HG02981 (cell line): ENCODE measurements around the gene PTPRN2.
"Not testable (repeated sequence)": the region's sequence is repeated elsewhere in the genome, so short reads cannot be mapped to it uniquely, and the experiment has no call there.

ENCODE experiments used
- ATAC-seq: cut with Tn5 transposase; IDR thresholded peaks from one replicate; pipeline ENCODE4 v1.9.1; 2021; ENCODE audit warnings: mild to moderate bottlenecking, moderate library complexity; ENCODE audit not compliant: unreplicated experiment

PTPRN2 gene

DNA sequence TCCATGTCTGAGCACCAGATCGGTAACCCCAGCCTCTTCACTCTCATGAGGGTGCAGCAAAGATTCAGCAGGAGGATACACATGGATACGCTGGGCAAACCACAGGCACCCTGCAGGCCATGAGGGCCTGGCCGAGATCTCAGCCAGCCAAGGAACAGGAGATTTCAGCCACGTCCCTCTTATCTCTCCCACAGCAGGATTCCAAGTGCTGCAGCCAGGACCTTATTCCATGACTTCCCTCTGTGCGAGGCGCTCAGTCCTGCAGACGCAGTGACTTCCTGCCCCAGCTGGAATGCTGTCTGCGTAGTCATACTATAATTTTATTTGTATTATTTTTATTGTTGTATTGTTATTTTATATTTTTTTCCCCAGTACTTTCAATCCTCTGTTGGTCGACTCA lies 66.8 kb downstream of the PTPRN2 start:
- no peak for ATAC-seq

DNA sequence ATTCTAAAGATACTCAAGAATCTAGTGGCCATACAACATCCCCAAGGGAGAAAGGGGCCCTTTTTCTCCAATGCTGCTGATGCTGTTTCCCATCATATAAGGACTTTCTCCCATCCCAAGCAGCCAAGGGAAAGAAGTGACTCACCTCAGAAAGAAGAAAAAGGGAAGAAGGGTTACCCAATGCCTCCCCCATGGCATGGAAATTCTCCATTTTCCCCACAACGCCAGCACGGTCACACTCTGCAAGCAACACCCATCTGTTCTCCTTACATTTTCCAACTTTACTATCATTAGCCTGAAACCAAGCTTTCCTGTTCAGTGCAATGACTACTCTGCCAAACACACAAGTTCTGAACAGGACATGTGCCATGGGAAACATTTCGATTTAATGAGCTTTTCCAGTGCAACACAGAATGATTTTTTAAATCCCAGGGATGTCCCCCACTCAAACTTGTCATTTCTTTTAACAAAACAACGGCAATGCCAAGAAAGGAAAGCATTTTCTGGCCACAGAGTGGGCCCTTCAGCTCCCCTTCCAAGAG lies 67.9 kb downstream of the PTPRN2 start:
- no peak for ATAC-seq

DNA sequence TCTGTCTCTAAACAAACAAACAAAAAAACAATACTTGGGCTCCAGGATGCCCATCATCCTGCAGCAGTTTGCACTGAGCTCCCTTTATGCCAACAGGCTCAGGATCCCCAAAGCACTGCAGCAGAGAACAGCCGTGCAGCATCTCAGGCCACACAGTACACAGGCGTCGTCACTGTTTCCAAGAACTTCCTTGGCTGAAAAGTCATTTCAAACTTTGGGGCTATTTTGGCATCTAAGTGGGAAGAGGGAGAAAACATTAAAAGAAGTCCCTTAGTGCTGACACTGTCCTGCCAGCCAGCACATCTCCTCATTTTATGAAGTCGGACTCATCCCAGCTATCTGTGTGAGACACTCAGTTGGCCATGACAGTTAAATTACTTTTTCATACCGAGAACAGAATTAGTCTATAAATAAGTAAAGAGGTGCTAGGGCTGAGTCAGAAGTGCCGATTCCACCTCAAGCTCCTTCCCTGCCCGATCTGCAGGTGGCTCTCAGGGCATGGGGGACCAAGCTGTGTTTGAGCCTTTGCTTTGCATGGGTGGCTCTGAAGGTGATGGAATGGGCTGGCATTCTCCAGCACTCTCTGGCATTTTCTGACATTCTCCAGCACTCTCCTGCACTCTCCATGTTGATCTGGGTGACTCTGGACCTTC lies 68.5 kb downstream of the PTPRN2 start:
- ATAC-seq, result no peak

DNA sequence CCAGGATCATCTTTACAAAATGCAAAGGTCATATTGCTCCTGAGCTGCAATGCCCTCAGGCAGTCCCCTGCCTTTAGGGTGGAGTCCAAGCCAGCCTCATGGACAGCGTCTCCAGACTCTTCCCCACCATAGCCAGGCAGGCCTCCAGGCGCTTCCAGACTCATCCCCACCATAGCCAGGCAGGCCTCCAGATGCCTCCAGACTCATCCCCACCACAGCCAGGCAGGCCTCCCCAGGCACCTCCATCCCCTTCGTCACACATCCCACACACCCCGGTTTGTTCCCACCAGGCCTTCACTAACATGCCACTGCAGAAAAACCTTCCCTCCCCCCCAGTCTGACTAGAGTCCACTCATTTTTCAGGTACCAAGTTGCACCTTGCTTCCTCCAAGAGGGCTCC lies 70.1 kb downstream of the PTPRN2 start:
- ATAC-seq, result no peak

DNA sequence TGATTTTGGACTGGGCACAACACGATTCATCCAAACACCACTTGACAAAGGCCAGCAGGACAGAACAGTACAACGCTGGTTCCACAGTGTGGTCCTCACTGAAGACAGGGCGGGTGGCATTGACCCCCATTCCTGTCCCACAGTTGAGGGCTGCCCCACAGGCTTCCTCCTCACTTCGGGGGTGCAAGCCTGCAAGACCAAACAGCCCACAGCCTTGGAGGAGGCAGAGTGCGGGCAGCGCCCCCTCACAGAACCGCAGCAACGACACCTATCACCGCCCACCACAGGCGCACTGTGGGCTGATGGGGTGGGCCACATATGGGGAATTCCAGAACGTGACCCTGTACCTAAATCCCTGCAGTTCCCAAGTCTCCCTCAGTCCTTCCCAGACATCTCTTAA lies 70.6 kb downstream of the PTPRN2 start:
- ATAC-seq, result no peak

DNA sequence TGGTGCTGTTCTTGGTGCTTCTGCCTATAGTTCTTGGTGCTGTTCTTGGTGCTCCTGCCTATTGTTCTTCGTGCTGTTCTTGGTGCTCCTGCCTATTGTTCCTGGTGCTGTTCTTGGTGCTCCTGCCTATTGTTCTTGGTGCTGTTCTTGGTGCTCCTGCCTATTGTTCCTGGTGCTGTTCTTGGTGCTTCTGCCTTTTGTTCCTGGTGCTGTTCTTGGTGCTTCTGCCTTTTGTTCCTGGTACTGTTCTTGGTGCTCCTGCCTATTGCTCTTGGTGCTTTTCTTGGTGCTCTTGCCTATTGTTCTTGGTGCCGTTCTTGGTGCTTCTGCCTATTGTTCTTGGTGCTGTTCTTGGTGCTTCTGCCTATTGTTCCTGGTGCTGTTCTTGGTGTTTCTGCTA lies 71.1 kb downstream of the PTPRN2 start:
- no peak for ATAC-seq

DNA sequence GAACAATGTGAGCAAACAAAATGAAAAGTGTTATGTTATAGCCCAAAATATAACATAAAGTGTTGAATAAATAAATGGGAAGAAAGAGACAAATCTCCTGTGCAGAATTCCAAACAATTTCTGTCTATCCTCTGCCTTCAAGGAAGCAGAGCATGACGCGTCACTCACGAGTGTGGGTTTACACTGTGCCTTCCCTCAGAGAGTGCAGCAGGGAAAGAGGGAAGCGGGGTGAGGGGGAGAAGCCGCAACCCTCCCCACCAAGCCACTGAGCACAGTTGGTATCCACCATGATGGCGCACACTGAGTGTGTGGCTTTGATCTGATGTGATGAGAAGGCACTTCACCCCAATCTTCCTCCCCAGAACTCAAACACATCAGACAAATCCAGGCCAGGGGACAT lies 74.8 kb downstream of the PTPRN2 start:
- ATAC-seq, result no peak

DNA sequence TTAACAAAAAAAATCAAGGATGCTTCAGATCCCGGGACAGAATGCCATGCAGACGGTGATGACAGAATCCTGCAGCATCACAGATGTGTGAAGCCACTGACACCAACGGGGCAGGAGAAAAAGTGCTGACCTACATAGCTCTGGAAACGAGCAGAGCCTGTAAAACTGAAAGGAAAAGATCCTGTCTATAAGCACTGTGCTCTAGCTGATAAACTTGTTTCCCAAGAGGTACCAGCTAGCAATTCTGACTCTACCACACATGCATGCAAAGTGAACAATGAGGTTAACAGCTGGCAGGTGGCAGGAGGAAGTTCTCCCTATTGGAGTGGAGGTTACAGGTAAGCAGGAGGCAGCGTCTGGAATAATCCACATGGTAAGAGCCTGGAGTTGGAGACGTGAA lies 75.6 kb downstream of the PTPRN2 start:
- ATAC-seq, result no peak

DNA sequence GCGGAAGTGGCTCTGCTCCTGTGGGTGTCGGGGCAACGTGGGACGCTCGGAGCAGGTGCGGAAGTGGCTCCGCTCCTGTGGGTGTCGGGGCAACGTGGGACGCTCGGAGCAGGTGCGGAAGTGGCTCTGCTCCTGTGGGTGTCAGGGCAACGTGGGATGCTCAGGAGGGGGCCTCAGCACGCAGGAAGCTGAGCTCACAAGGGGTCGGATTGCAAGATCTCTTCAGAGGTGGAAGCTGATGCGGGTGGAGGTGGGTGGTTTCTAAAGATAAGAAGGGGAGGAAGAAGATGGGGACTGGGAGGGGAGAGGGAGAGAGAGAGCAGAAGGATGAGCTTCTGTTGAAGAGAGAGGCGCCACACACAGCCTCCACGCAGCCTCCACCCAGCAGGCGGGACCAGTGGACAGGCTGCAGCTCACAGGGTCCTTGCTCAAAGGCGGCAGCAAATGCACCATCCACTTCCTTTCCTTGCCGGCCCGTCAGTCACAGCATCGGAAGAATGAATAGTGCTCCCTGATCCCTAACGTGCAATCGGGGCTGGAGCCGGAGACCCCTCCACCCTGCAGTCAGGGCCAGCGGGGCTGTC lies 78.7 kb downstream of the PTPRN2 start:
- no peak for ATAC-seq

DNA sequence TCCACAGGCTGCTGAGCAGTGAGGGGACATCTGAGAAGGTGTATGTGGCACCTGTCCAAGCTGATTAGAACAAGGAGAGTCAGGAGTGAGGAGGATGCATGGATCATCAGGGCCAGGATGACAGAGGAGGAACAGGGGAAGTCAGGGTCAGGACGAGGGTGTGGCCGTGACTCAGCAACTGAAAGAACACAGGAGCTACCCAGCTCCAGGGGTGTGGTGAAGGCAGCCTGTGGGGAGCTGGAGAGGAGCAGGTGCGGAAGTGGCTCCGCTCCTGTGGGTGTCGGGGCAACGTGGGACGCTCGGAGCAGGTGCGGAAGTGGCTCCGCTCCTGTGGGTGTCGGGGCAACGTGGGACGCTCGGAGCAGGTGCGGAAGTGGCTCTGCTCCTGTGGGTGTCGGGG lies 79.3 kb downstream of the PTPRN2 start:
- ATAC-seq, result not testable (repeated sequence)

DNA sequence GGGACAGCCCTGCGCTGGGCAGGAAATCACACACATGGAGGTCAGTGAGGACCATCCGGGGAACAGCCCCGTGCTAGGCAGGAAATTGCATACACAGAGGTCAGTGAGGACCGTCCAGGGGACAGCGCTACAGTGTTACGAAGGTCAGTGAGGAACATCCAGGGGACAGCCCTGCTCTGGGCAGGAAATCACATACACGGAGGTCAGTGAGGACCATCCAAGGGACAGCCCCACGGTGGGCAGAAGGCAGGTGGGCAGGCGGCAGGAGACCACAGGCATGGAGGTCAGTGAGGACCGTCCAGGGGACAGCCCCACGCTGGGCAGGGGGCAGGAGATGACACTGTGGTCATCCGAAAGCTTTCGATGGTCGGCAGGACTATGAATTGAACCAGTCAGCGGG lies 79.7 kb downstream of the PTPRN2 start:
- no peak for ATAC-seq

DNA sequence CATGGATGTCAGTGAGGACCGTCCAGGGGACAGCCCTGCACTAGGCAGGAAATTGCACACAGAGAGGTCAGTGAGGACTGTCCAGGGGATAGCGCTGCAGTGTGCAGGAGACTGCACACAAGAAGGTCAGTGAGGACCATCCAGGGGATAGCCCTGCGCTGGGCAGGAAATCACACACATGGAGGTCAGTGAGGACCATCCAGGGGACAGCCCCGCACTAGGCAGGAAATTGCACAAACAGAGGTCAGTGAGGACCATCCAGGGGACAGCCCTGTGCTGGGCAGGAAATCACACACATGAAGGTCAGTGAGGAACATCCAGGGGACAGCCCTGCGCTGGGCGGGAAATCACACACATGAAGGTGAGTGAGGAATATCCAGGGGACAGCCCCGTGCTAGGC lies 80.4 kb downstream of the PTPRN2 start:
- ATAC-seq, result not testable (repeated sequence)

DNA sequence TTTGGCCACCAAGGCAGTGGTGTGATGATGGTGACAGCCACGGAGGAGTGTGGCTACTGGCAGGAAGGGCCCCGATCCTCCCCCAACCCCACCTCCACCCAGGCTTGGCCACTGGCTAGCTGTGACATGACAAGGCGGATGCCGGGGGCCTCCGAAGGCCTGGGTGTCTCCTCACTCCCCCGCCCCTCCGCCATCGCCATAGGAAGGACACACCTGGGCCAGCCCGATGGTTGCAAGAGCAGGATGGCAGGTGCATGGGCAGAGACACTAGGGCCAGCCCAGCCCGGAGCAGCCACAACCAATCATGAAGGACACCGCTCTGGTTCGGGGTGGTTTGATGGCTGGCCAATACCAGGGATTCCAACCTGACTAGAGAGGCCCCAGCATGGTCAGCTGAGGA lies 81.0 kb downstream of the PTPRN2 start:
- no peak for ATAC-seq

DNA sequence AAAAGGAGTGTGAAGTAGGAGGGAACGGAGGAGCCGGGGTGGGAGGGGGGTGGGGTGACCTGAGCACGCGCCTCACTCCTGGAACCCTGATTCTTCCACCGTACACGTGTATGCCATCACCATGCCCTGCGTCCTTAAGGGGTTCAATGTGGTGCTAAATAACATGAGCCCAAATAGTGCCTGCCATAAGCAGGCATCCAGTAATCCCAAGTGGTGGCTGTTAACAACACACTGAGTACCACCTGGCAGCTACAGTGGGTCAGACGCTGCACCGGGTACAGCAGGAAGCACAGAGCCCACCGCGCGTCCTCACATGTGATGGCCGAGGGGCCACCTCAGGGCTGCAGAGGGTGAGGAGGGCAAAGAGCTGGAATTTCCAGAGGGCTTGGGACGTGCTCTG lies 81.9 kb downstream of the PTPRN2 start:
- ATAC-seq, result no peak

DNA sequence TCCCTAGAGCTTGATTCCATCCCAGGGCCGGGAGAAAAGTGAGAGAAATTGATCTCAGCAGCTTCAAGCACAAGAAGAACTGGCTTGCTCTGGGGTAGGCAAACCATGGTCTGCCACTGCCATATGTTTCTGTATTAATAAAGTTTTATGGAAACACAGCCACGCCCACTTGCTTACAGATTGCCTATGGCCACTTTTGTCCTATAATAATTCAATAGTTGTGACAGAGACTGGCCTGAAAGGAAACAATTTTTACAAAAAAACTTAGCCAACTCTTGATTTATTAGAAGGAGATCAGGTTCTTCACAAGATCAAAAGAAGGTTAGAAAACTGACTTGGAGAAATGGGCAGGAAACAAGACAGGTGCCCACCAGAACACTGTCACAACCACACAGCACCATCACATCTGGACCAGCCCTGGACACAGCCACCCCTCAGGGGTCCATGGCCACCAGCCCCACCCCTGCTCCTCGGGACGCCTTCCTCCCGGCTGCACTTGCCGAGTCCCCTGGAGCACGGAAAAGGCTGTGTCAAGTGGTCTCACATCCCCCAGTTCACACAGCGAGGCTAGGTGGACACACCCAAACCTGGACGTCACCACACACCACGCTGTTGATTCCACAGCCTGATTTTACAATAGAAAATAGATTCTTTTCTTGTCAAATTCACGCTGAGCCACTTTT lies 85.4 kb downstream of the PTPRN2 start:
- no peak for ATAC-seq

DNA sequence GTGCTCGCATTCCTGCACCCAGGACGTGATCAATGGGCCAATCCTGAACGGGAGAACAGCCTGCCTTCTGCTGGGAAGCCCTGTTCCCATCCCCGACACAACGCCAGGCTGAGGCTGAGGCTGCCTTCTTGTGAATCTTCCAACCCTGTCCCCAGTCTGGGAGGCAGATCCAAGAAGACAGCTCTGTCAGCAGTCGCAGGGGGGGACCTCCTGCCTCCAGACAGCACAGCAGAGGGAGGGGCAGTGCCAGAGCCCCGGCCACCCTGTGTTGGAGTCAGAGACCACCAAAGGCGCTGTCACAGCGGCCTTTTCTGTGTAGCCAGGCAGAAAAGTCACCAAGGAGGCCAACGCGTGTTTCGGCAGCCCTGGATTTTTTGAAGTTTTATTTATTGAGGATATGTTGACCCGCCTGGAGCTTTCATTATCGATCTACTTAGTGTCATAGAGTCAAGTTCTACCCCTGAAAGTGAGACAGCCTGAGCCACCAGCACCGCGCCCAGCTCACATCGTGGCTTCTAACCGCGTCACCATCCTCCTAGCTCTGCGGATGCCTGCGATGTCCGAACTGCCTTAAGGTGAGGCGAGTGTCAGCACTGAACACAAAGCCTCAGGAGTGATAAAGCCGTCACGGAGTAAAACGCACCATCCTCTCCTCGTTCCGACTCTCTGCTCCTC lies 86.1 kb downstream of the PTPRN2 start:
- ATAC-seq, result no peak

DNA sequence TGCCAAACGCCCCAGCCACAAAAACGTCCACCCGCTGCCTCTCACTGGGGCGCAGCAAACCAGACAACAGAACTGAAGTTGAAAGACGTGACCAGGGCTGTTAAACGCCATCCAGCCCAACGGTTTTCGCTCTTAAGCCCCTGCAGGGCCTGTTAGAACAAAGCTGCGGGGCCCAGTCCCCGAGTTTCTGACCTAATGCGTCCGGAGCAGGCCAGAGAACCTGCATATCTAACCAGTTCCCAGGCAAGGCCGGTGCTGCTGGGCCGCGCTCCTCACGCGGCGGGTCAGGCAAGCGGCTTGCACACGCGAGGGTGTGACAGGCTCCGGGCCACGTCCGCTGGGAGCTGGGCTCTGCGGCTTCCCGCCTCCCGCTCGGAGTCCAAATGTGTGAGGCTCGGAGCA lies 87.0 kb downstream of the PTPRN2 start:
- ATAC-seq, result no peak

DNA sequence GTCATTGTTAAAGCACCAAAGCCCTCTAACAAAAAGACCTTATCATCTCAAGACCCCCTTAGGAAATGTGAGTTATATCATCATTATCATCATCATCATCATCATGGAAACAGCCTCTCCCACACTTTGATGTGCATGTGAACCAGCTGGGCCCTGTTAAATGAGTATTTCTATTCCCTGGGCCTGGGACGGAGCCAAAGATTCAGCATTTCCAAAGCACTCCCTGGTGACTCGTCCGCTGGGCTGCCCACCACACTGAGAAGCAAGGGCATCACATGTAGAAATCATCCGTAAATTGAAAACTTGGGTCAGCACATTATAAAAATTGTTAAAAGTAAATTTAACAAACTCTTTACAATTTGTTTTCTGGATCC lies 88.6 kb downstream of the PTPRN2 start:
- ATAC-seq, result no peak

DNA sequence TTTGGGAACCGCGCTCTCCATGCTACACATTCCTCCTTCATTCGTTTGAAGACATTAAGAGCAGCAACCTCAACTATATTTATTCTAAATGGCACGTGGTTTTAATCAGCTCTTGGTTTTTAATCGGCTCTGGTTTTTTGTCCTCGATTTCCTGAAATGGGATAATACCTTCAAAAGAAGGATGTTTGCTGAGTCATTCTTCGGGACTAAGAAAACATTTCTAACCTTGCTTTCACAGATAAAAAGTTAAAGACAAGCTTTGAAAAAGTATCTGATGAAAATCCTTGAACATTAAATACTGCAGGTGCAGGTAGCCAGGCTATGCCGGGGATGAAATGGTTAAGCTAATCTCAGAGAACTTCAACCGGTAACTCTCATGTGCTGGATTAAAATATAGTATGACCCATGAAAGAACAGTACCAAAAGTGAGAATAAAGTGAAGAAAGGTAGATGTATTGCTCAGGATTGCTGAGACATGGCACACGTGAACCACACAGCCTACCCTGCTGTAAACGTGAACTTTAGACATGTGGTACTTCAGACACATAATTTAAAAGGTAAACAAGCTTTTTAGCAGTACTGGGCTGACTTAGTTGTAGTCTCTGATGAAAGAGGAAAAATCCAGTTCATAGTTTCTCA lies 89.1 kb downstream of the PTPRN2 start:
- no peak for ATAC-seq

DNA sequence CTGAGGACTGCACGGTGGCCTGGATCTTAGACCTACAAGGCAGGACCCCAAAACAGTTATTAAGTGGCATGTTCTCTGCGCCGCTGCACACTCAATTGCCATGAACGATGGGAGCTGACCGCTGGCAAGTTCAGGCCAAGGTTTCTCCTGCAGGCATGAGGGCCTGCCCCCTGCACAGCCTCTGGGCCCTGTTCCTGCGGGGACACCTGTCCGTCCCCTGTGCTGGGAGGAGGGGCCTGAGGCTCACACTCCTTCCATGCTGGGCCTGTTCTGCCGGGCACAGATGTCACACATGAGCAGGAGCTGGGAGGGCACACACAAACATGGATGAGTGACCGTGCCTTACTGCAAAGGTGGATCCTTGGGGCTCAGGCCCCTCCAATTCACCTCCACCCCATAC lies 90.0 kb downstream of the PTPRN2 start:
- no peak for ATAC-seq

DNA sequence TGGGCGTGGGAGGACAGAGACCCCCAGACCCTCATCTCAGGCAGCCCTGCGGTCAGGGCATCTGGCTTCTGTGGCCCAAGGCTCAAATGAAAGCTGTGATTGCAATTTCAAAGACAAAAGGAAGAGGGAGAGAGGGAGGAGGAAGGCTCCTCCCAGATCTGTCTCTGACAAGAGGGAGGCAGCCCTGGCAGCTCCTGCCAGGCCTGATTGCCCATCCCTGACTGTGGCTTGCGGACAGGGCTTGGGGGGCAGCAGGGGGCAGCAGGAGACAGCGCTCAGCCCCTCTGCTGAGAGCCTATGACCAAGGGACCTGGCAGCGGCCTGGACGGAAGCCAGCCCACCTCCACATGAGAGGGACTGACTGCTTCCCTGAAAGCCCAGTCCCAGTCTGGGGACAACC lies 91.8 kb downstream of the PTPRN2 start:
- ATAC-seq, result no peak
